HG03066 (cell line): Measurements from ENCODE around the gene NOTCH1.

ENCODE experiments used
- ATAC-seq: cut with Tn5 transposase; IDR thresholded peaks from one replicate; pipeline ENCODE4 v1.9.1; 2021; ENCODE audit warnings: low read depth; ENCODE audit not compliant: unreplicated experiment

The NOTCH1 gene

DNA sequence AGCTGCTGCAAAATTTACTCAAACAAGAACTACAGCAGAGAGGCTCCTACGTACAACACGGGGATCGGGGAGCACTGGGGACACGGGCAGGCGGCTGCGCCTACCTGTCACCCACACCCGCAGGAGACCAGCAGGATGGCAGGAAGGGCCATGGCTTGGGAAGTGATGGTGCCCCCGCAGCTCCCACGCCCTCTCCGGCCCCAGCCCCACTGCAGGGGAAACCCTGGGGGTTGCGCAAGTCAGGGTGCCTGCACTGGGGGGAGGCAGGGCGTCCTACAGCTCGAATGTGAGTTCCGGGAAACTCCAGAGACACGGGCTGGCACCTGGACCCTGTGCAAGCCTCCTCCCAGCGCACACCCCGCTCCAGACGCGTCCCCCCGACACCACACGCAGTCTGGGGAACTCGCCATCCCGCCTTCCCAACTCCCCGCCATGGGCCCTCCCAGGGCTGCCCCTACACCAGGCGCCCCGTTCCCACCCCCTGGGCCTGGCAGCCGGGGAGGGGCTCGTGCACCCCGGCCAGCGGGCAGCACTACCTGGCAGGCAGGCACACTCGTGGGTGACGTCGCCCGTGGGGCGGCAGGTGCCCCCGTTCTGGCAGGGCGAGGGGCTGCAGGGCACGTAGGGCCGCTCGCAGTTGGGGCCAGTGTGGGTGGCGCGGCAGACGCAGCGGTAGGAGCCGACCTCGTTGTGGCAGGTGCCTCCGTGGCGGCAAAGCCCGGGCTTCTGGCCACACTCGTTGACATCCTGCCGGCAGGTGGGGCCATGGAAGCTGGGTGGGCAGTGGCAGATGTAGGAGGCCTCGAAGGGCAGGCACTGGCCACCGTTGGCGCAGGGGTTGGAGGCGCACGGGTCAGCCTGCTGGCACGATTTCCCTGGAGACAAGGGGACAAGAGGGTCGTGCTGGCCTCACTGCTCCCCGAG lies 23.3 kb downstream of the NOTCH1 start:
- ATAC-seq, result no peak

GRCh38 chr9:136521537-136521936 lies 24.3 kb downstream of the NOTCH1 start:
- no peak for ATAC-seq

DNA sequence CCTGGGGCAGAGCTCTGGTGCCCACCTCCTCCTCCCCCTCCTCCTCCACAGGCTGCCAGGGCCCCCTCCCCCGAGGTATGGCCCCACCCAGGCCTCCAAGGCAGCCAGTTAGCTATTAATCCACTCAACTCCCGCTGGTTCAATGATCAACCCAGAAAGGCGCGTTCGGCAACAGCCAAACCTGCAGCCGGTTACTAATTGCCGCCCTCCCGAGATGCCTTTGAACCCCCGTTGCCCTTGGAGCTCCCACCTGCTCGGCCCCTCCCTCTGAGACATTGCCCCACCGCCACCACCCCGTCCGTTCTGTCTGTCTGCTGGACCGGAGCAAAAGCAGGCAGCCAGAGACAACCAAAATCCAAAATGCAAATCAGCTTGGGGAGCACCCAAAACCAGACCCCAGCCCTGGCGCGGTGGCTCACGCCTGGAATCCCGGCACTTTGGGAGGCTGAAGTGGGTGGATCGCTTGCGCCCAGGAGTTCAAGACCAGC lies 25.8 kb downstream of the NOTCH1 start:
- no peak for ATAC-seq

- ATAC-seq, result no peak
Observed at GRCh38 chr9:136519263-136520052, 26.4 kb downstream of the NOTCH1 start.

DNA sequence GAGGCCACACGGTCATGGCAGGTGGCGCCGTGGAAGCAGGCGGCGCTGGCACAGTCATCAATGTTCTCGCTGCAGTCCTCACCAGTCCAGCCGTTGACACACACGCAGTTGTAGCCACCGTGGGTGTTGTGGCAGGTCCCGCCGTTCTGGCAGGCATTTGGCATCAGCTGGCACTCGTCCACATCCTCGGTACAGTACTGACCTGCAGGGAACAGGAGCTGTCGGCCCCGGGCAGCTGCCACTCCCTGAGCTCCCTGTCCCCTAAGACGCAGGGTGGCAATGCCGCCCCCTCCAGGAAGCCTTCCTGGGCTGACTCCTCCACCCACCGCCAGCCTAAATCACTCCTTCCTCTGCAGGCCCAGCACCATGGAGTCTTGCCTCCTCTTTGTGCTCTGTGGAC lies 27.2 kb downstream of the NOTCH1 start:
- no peak for ATAC-seq

DNA sequence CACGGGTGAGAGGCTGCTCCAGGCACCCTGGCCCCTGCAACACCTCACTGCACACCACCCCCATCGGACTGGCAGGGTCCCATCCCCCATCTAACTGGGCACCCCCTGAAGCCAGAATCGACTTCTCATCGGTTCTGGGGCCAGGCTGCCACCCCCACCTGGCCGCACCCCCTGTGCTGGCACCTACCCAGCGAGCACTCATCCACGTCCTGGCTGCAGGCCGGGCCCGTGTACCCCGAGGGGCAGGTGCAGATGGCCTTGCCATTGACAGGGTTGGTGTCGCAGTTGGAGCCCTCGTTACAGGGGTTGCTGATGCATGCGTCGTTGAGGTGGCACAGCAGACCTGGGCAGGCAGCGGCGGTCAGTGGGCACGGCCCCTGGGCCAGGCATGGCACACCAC lies 27.9 kb downstream of the NOTCH1 start:
- no peak for ATAC-seq

- ATAC-seq, result no peak
Observed at GRCh38 chr9:136517012-136517743, 28.7 kb downstream of the NOTCH1 start.

DNA sequence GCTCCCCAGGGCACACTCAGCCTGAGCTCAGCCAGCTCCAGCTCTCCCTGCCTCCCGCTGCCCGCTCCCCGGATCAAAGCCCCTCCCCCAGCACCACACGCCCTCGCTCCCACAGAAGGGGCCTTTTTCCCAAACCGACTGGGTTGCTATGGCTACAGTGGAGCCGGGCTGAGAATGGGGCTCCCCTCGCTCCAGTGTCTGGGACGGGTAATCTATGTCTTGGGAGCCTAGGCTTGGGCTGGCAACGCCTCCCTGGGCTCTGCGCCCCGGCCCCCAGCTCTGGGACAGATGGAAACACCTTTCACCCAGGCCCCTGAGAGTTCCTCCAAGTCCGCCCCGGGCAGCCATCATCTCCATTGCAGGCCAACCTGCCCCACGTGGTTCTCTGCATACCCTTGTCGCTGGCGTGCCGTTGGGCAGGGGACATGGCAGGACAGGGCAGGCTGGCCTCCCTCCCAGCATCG lies 29.6 kb downstream of the NOTCH1 start:
- no peak for ATAC-seq

DNA sequence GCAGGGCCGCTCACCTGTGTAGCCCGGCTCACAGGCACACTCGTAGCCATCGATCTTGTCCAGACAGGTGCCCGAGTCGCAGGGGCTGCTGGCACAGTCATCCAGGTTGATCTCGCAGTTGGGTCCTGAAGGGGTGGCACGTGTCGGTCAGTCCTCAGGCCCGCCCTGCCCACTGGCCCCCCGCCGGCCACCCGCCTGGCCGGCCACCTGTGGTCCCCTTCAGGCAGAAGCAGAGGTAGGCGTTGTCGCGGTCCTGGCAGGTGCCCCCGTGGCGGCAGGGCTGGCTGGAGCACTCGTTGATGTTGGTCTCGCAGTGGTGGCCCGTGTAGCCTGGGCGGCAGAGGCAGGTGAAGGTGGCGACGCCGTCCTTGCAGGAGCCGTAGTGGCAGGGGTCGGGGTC lies 30.6 kb downstream of the NOTCH1 start:
- ATAC-seq, result no peak

DNA sequence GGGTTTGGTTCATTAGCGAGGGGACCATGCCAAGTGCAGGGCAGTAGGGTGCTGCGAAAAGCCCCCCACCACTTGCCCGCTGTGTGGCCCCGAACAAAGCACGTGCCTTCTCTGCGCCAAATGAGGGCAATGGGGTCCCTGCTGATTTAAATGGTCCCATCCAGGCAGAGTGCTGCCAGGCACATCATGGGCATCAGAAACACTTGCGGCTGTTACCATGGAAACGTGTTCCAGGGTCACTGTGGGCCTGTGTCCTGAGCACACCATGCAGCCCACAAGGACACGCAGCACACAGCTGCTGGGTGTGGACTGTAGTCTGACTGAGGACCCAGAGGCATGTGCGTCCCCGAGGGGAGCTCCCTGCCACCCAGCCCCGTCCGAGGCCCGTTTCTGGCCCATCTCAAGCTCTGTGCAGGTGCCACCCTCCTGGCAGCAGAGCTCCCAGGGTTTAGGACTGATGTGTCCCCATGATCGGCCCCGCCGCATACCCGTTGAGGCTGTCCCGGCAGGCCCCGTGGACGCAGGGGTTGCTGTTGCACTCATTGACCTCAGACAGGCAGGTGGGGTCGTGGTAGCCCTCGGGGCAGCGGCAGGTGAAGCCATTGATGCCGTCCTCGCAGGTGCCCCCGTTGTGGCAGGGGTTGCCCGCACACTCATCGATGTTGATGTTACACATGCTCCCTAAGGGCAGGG lies 31.7 kb downstream of the NOTCH1 start:
- ATAC-seq, result no peak

DNA sequence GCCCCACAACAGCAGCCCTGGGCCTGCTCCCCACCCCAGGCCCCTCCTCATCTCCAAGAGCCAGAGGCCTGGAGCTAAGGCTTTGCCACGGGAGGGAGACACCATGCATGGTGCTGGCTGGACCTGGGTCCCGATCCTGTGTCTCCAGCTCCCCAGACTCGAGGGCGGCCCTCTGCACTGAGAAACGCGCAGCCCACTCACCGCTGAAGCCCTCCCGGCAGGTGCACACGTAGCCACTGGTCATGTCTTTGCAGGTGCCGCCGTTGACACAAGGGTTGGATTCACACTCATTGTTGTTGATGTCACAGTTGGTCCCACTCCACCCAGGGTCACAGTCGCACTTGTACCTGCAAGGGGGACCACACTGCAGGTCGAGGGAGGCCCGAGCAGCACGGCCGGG lies 32.7 kb downstream of the NOTCH1 start:
- no peak for ATAC-seq

GRCh38 chr9:136512651-136513071 lies 33.2 kb downstream of the NOTCH1 start:
- ATAC-seq, result no peak

DNA sequence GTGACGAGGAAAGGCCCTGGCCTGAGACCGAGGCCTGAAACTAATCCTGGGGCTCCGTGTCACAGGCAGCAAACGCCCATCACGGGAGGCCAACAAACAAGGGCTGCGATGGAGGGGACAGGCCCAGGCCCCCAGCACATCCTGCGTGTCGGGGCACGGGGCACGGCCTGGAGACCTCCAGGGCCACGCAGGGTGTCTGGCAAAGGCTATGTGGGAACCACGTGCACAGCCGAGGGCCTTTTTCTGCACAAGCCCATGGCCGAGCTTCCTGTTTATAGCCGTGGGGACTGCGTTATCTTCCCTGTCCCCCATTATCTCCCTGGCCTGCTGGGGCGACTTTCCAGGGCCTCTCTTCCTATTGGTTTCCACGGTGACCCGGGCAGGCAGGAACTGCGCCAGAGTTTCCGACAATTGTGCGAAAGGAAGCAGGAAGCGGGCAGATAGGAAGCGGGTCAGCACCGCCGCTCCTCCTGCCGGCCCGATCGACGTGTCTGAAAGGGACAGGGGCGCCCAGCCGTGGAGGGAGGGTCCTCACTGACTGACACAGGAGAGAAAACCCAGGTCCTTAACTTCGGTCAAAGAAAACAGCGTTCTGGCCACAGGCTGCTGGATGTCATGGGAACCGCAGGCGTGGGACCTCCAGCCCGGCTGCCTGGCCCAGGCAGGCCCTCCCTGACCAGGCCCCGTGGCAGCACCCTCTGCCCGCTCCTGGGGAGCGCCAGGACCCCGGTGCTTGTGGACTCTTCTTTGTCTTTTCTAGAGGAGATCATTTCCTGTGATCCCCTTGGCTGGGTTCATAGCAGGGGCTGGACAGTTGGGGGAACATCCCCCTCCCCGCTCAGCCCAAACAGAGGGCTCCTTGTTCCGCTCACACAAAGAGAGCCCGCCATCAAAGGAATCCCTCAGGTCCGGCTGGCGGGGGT lies 33.9 kb downstream of the NOTCH1 start:
- ATAC-seq, result no peak

DNA sequence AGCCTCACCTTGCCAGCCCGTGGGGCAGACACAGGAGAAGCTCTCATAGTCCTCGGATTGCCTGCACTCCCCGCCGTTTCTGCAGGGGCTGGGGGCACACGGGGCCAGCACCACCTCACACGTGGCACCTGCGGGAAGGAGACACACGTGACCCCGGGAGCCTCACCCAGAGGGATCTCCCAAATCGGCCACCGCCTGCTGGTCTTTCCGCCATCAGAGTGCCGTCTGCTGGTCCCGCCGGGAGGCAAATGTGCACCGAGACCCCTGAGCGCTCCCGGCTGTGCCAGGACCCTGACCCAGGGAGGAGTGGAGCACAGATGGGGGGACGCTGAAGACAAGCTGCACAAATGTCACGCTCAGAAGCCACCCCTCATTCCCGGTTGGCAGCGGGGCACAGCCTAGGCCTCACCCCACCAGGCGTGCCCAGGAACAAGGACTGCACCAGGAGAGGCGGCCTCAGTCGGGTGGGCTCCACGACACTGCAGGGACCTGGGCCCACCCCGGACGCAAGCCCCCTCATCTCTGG lies 34.6 kb downstream of the NOTCH1 start:
- ATAC-seq, result no peak

DNA sequence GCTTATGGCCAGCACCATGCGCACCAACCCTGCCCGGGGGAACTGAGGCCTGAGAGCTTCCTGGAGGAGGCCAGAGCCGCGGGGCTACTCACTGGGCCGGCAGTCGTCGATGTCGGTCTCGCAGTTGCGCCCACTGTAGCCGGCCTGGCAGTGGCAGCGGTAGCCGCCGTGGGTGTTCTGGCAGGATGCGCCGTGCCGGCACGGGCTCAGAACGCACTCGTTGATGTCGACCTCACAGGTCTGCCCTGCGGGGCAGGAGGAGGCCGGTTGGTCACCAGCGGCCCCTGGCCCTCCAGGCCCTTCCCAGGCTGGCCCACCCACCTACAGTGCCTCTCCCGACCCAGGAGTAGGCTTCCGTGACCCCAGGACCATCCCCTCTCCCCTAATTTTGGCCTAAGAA lies 35.3 kb downstream of the NOTCH1 start:
- no peak for ATAC-seq

DNA sequence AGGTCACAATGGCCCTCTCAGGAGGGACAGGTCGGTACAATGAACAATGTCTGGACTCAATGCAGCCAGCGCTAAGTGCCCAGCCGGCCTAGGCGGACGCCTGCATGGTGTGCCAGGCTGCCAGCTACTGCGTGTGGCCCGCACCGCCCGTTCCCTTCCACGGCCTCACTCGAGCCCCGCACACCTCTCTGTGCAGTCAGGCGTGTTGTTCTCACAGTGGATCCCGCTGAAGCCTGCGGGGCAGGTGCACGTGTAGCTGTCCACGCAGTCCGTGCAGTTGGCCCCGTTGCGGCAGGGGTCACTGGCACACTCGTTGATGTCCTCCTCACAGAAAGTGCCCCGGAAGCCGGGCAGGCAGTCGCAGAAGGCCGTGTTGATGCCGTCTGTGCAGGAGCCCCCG lies 36.3 kb downstream of the NOTCH1 start:
- ATAC-seq, result no peak

DNA sequence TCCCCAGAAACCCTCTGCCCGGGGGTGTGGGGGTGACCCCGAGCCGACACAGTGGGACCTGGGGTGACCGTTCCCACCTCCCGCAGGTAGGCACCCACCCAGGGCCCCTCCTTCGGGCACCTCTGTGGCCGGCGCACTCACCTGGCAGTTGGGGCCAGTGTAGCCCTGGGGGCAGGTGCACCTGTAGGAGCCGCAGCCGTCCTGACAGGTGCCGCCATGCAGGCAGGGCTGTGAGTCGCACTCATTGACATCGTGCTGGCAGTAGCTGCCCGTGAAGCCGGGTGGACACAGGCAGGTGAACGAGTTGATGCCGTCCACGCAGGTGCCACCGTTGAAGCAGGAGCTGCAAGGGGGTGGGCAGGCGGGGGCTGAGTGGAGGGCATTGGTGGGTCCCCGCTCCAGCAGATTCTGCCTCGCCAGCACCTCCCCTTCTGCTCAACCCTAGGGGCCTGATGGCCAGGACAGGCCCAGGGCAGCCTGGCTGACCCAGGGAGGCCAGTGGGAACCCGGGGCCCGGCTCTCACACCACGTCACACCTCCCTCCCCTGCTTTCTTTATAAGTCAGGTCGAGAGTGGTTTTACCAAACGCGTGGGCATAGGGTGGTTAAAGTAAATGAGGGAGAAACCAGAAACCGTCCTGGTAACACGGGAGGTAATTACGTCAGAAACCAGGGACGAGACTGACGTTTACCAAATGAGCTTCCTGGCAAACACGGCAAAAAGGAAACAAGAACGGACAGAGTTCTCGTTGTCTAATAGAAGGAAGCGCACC lies 36.9 kb downstream of the NOTCH1 start:
- ATAC-seq, result no peak

GRCh38 chr9:136507992-136508375 lies 37.9 kb downstream of the NOTCH1 start:
- ATAC-seq, result no peak
